Fibroblast of skin of left biceps (primary cell): Measurements from ENCODE around the gene SCN10A.

Experiments used
- DNase-seq, 2 experiments: peaks; one replicate each; pipeline ENCODE4 v3.0.0-alpha.2; 2013; ENCODE audit warnings: low read depth in 2 of 2

The SCN10A gene

GRCh38 chr3:38773528-38773927, 42.5 kb downstream of the SCN10A start:
- no peak for DNase-seq

- DNase-seq: no peak
Measured at GRCh38 chr3:38763569-38763968, 52.4 kb downstream of the SCN10A start.

GRCh38 chr3:38758557-38758956, 57.5 kb downstream of the SCN10A start:
- no peak for DNase-seq

- DNase-seq: no peak
Measured at GRCh38 chr3:38757721-38758120, 58.3 kb downstream of the SCN10A start.

- no peak for DNase-seq
Measured at GRCh38 chr3:38756892-38757291, 59.1 kb downstream of the SCN10A start.

GRCh38 chr3:38755130-38755529, 60.9 kb downstream of the SCN10A start:
- DNase-seq: no peak

- DNase-seq: no peak
Measured at GRCh38 chr3:38746641-38747040, 69.4 kb downstream of the SCN10A start.

GRCh38 chr3:38743043-38743442, 73.0 kb downstream of the SCN10A start:
- DNase-seq: no peak

- no peak for DNase-seq
Measured at GRCh38 chr3:38742550-38742949, 73.5 kb downstream of the SCN10A start.

GRCh38 chr3:38740537-38740936, 75.5 kb downstream of the SCN10A start:
- no peak for DNase-seq

- DNase-seq: no peak
Measured at GRCh38 chr3:38739931-38740330, 76.1 kb downstream of the SCN10A start.

- no peak for DNase-seq
Measured at GRCh38 chr3:38739396-38739689, 76.7 kb downstream of the SCN10A start.

- no peak for DNase-seq
Measured at GRCh38 chr3:38738630-38739395, 77.2 kb downstream of the SCN10A start.

- DNase-seq: no peak
Measured at GRCh38 chr3:38731522-38731921, 84.5 kb downstream of the SCN10A start.

GRCh38 chr3:38730281-38730680, 85.7 kb downstream of the SCN10A start:
- no peak for DNase-seq

GRCh38 chr3:38728008-38728407, 88.0 kb downstream of the SCN10A start:
- no peak for DNase-seq

- no peak for DNase-seq
Measured at GRCh38 chr3:38726751-38727150, 89.3 kb downstream of the SCN10A start.

GRCh38 chr3:38725726-38726419, 90.1 kb downstream of the SCN10A start:
- DNase-seq: no peak

GRCh38 chr3:38724392-38724736, 91.7 kb downstream of the SCN10A start:
- no peak for DNase-seq

- DNase-seq: no peak
Measured at GRCh38 chr3:38723569-38724391, 92.2 kb downstream of the SCN10A start.

- DNase-seq: no peak
Measured at GRCh38 chr3:38722781-38723568, 93.0 kb downstream of the SCN10A start.

GRCh38 chr3:38721207-38721772, 94.7 kb downstream of the SCN10A start:
- DNase-seq: no peak
